Activated T-helper 1 cell treated with anti-CD3 and anti-CD28 coated beads, Interleukin-12 subunit alpha, Interleukin-12 subunit beta, Interleukin-2, Interleukin-4 antibody, amounts not matched to agents 30 ng/mL and 10 ng/mL and 1 ng/mL, durations not matched to agents 14 hours and 24 hours and 36 hours (primary cell): ENCODE measurements around the gene ZC3H8. TPM values are rescaled to one million over a fixed set of nuclear protein-coding genes. Genes with fewer than 3 reads are reported as not detected.
A peak's percentile ranks its signal among the peaks of the same experiment; 100 is the strongest.

ENCODE experiments used
- DNase-seq: peaks from one replicate; pipeline ENCODE4 v3.0.0; 2021; ENCODE audit warnings: low spot score
- H3K27ac Mint-ChIP-seq: one replicate; pipeline ENCODE4 v1.8.0; 2021; ENCODE audit warnings: mild to moderate bottlenecking, mixed read lengths
- H3K27me3 Mint-ChIP-seq: one replicate; pipeline ENCODE4 v1.8.0; 2022; ENCODE audit warnings: mild to moderate bottlenecking, moderate library complexity, mixed read lengths; ENCODE audit not compliant: insufficient read depth
- H3K36me3 Mint-ChIP-seq: one replicate; pipeline ENCODE4 v1.8.0; 2021; ENCODE audit warnings: low read depth, mixed read lengths
- H3K4me1 Mint-ChIP-seq: one replicate; pipeline ENCODE4 v1.8.0; 2021; ENCODE audit warnings: low read depth, mixed read lengths
- H3K4me3 Mint-ChIP-seq: one replicate; pipeline ENCODE4 v1.8.0; 2021; ENCODE audit warnings: mild to moderate bottlenecking, moderate library complexity, mixed read lengths
- H3K9me3 Mint-ChIP-seq: one replicate; pipeline ENCODE4 v1.8.0; 2021; ENCODE audit warnings: mixed read lengths
- intact Hi-C: fragments of 100-400 bp; cut with micrococcal nuclease; formaldehyde crosslinking; loops from one replicate; pipeline ENCODE4 v1.15.1; 2024
- total RNA-seq: library from RNA; stranded (reverse); gene quantifications from 2 replicates; pipeline ENCODE4 v1.2.3, GENCODE V29; 2022

Gene ZC3H8
- total RNA-seq, 1 donor from 2014 or later: 37.4 TPM

- Mint-ChIP-seq H3K27ac (no peak overlapping the region), H3K27me3 (no peaks in the 10 kb centered on the region), H3K4me1 (peaks cover 17% of the 10 kb centered on the region), H3K36me3 (peaks cover 33% of the 10 kb centered on the region), H3K9me3 (peaks cover 38% of the 10 kb centered on the region), H3K4me3 (no peak overlapping the region)
- no peak for DNase-seq
- intact Hi-C loops: no loop called here
Measured at GRCh38 chr2:112201696-112202430, 53.0 kb downstream of the ZC3H8 start.

DNA sequence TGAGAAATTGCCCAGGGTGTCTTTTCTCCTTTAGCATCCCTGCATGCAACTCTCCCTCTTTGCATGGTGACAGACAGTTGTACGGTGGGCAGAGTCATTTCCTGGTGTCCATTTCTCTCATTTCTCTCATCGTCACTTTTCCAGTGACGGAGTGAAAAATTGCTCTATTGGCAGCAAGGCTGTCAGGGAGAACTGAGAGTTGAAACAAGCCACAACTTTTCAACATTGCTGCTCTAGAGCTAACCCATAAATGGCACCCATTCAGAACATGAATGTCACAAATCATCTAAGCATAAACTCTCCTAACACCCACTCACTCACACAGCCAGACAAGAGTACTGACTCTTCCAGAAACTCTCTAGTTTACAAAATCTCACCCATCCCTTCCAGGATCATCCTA, 55.7 kb downstream of the ZC3H8 start:
- H3K4me1 Mint-ChIP-seq: peaks cover 38% of the 10 kb centered on the region
- no peak overlapping the region for H3K27ac Mint-ChIP-seq
- DNase-seq: no peak
- H3K9me3 Mint-ChIP-seq: peaks cover 22% of the 10 kb centered on the region
- no peaks in the 10 kb centered on the region for H3K27me3 Mint-ChIP-seq
- H3K4me3 Mint-ChIP-seq: no peak overlapping the region
- intact Hi-C loops: no loop called here
- H3K36me3 Mint-ChIP-seq: peaks cover 35% of the 10 kb centered on the region

DNA sequence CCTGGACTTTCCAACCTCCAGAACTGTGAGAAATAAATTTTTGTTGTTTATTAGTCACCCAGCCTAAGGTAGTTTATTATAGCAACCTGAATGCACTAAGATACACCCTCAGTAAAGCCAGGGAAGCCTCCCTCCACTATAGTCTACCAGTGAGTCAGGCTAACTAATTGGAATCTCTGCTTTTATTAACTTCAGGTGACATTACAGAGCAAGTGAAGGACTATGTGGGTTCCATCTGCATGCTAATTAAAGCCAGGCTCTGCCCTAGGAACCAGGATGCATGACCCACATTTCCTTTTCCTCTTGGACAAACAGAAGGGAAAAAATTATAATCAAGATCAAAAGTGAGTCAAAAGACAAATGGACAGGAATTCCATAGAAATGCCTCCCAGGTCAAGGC, 56.1 kb downstream of the ZC3H8 start:
- Mint-ChIP-seq H3K36me3 (peaks cover 34% of the 10 kb centered on the region), H3K9me3 (peaks cover 18% of the 10 kb centered on the region), H3K27ac (no peak overlapping the region), H3K4me1 (peaks cover 42% of the 10 kb centered on the region), H3K27me3 (no peaks in the 10 kb centered on the region), H3K4me3 (no peak overlapping the region)
- no peak for DNase-seq
- intact Hi-C loops: no loop called here

DNA sequence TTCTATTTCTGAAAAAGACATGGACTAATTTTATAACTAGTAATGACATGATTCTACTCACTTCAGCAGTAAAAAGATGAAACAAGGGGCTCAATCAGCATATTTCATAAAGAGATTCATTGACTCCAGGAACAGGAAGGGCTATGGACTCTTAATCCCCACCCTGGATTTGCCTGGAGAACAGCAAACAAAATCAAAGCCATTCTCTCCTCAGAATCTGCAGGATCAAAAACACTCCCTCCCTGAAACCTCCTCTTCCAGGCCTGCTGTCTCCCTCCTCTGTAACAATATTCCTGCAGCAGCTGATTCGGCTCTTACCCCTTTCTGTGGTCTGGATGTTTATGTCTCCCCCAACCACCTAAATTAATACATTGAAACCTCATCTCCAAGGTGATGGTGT, 57.0 kb downstream of the ZC3H8 start:
- H3K27ac Mint-ChIP-seq: no peak overlapping the region
- intact Hi-C loops: no loop called here

DNA sequence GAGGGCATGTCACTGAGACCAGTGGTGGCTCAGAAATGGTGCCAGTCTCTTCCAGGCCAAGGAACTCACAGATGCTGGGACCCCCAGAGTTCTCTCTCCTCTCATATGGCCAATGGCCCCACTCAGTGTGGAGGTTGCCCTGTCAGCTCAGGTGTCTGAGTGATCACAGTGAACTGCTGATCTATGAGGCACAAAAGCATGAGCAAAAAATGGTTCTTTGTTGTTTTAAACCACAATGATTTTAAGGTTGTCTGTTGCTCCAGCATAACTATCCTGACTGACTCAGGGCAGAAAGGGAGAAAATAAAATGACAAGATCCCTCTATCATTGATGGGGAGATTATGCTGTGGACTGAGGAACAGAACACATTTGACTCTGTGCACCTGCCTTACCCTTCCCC, 58.9 kb downstream of the ZC3H8 start:
- peaks cover 4% of the 10 kb centered on the region for H3K9me3 Mint-ChIP-seq
- no peak for DNase-seq
- no peak overlapping the region for H3K27ac Mint-ChIP-seq
- H3K4me3 Mint-ChIP-seq: no peak overlapping the region
- intact Hi-C loops: no loop called here
- H3K4me1 Mint-ChIP-seq: peaks cover 62% of the 10 kb centered on the region
- H3K27me3 Mint-ChIP-seq: no peaks in the 10 kb centered on the region
- peaks cover 34% of the 10 kb centered on the region for H3K36me3 Mint-ChIP-seq

More for the DNA sequence above, 57.0 kb downstream of the ZC3H8 start:
- DNase-seq: no peak
- H3K27me3 Mint-ChIP-seq: no peaks in the 10 kb centered on the region
- H3K36me3 Mint-ChIP-seq: peaks cover 31% of the 10 kb centered on the region
- peaks cover 10% of the 10 kb centered on the region for H3K9me3 Mint-ChIP-seq
- peaks cover 47% of the 10 kb centered on the region for H3K4me1 Mint-ChIP-seq
- no peak overlapping the region for H3K4me3 Mint-ChIP-seq

DNA sequence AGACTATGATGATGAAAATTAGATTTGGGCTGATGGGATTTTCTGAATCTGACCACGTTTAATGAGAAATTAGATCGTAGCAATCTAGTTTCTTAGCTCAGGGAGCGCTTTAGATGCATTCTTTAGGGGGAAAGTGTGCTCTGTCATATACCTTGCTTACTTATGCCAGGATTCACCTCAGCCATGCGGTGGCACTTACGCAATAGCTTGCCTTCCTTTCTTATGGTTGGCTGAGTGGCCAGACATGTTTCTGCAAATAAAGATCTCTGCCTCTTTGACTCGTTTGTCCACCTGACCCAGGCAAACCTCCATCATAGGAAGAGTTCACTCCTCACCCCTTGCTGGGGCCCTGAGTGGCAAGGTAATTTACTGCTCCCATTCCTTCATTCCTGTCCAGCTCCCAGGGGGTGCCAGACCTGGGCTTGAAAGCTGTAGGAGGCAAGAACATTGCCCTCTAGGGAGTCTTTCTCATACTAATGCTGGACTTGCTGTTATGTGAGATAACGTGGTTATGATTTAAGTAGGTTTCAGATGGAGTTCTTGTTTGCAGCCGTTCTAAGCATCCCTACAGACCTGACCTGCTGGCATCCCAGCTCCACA, 59.6 kb downstream of the ZC3H8 start:
- no peak overlapping the region for H3K27ac Mint-ChIP-seq
- intact Hi-C loops: no loop called here
- H3K36me3 Mint-ChIP-seq: peaks cover 35% of the 10 kb centered on the region
- H3K4me3 Mint-ChIP-seq: no peak overlapping the region
- no peak for DNase-seq
- H3K27me3 Mint-ChIP-seq: no peaks in the 10 kb centered on the region
- H3K4me1 Mint-ChIP-seq: peaks cover 58% of the 10 kb centered on the region
- peaks cover 4% of the 10 kb centered on the region for H3K9me3 Mint-ChIP-seq

DNA sequence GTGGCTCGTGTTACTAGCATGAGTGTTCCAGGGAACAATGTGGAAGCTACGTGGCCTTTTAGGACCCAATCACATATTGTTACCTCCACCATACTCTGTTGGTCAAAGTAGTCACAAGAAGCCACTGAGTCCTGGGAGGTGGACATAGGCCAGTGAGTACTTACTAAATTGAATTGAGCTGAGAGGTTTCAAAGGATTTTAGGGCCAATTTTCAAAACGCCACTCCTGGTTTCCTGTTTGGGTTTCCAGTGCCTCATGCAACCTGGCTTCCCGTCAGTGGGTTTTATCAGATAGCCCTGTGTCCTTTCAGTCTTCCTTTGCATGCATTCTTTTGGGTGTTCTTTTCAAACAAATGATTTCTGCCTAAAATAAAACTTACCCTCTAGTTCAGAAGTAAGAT, 60.4 kb downstream of the ZC3H8 start:
- intact Hi-C loops: no loop called here
- peak overlapping the region; percentile 68 for H3K27ac Mint-ChIP-seq
- peak overlapping the region; percentile 35 for H3K4me3 Mint-ChIP-seq

DNA sequence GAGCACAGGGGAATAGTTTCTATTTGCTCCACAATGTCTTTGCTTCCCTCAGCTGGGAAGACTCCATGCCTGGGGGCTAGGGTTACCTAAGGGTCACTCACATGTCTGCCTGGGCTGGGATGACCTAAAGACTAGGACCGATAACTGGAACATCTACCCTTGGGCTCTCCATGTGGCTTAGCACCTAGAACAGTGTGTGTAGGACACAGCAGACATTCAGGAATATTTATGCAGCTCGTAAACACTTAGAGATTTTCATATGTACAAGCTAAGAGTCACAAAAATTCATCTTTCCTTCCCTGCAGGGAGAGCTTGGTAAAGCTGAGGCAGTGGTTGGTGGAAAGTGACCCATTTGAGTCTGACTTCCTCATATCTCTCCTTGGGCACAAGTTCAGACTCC, 60.8 kb downstream of the ZC3H8 start:
- no peak for DNase-seq
- H3K4me1 Mint-ChIP-seq: peaks cover 57% of the 10 kb centered on the region
- H3K27me3 Mint-ChIP-seq: no peaks in the 10 kb centered on the region
- H3K9me3 Mint-ChIP-seq: no peaks in the 10 kb centered on the region
- intact Hi-C loops: no loop called here
- no peak overlapping the region for H3K4me3 Mint-ChIP-seq
- peak overlapping the region; percentile 68 for H3K27ac Mint-ChIP-seq
- H3K36me3 Mint-ChIP-seq: peaks cover 40% of the 10 kb centered on the region

More for the DNA sequence above, 60.4 kb downstream of the ZC3H8 start:
- Mint-ChIP-seq H3K9me3 (peaks cover 2% of the 10 kb centered on the region), H3K27me3 (no peaks in the 10 kb centered on the region), H3K4me1 (peaks cover 57% of the 10 kb centered on the region), H3K36me3 (peaks cover 38% of the 10 kb centered on the region)
- DNase-seq: no peak

DNA sequence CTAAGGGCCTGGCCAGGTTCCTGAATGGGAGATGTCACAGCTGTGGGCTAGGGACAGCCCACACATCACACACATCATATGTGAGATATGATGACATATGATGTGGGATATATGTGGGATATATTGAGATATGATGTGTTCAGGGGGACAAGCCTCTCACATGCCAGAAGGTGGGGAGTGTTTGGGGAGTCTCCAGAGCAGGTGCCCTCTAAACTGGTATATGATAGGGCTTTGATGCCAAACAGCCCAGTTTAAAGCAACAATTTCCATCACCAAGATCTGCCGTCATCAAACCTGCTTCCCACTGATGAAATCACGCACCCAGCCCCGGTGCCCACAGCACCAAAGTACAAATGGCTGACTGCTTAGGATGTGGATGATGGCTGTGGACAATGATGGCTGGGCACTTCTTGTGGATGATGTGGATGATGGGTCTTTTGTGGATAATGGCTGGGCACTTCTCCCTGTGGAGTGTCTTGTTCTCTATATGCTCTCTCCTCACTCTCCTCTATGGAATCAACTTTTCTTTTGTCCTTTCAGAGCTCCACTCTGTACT, 65.8 kb downstream of the ZC3H8 start:
- intact Hi-C loops: loop anchor here (2.0 to 10.0 kb wide), 8 partner anchors 16 to 393 kb away; partner anchors contain the start of genes ANAPC1, CHCHD5, POLR1B and TTL

DNA sequence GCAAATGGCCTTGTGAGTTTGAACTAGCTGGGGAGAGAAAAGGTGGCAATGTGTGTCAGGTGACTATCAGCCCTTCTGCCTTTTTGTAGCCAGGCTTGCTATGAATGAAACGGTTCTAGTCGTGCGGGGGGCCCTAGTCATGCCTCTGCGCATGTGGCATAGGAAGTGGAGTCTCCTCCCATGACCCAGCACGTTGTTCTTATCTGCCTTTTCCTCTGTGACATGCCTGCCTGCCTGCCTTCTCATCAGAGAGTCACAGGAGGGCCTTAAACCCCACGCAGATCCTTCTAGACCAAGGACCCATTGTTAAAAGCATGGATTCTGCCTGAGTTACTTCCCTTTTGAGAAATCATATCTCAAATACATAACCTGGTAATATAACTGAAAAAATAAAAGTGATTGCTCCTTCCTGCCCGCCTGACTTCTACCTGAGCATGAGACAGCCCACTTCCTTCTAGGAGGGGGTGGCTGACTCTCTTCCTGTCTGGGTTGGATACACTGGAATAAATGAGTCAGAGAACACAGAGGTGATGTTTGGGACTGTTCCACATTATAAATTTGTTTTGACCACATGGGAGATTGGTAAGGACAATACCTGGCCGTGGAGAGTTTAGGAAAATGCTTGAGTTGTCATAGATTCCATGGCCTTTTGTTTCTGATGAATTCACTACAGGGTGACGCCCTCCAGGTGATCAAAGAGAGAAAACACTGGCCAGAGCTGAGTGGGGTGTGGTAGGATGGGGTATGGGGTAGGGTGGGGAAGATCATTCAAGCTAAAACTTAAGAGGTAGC, 66.8 kb downstream of the ZC3H8 start:
- H3K4me3 Mint-ChIP-seq: peak overlapping the region; percentile 45
- intact Hi-C loops: loop anchor here (1.0 to 10.0 kb wide), 10 partner anchors 17 to 394 kb away; partner anchors contain the start of genes ANAPC1, CHCHD5, POLR1B and TTL
- H3K36me3 Mint-ChIP-seq: peaks cover 56% of the 10 kb centered on the region
- no peaks in the 10 kb centered on the region for H3K9me3 Mint-ChIP-seq
- H3K27ac Mint-ChIP-seq: peak overlapping the region; percentile 94
- H3K4me1 Mint-ChIP-seq: peaks cover 71% of the 10 kb centered on the region
- no peaks in the 10 kb centered on the region for H3K27me3 Mint-ChIP-seq
- peak; percentile 69 for DNase-seq

More for the DNA sequence above, 65.8 kb downstream of the ZC3H8 start:
- H3K27me3 Mint-ChIP-seq: no peaks in the 10 kb centered on the region
- DNase-seq: no peak
- H3K9me3 Mint-ChIP-seq: no peaks in the 10 kb centered on the region
- peaks cover 52% of the 10 kb centered on the region for H3K36me3 Mint-ChIP-seq
- peak overlapping the region; percentile 94 for H3K27ac Mint-ChIP-seq
- H3K4me3 Mint-ChIP-seq: peak overlapping the region; percentile 31
- H3K4me1 Mint-ChIP-seq: peaks cover 67% of the 10 kb centered on the region

DNA sequence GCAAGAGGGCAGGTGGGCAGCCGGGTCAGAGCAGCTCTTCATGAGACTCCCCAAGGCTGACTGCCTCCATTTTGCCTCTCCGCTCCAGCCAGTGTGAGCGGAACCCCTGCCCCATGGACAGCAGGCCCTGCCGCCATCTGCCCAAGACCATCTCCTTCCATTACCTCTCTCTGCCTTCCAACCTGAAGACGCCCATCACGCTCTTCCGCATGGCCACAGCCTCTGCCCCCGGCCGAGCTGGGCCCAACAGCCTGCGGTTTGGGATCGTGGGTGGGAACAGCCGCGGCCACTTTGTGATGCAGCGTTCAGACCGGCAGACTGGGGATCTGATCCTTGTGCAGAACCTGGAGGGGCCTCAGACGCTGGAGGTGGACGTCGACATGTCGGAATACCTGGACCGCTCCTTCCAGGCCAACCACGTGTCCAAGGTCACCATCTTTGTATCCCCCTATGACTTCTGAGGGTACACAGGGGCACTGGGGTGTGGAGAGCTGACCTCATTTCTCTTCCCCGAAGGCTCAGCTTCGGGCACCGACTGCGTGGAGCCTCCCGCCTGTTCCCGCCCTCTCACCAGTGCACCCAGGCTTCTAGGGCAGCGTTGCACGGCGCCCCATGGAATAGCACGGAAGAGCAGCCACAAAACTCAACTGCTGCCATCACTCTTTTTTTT, 67.7 kb downstream of the ZC3H8 start:
- Mint-ChIP-seq H3K4me1 (peaks cover 72% of the 10 kb centered on the region), H3K36me3 (peaks cover 50% of the 10 kb centered on the region), H3K4me3 (peak overlapping the region; percentile 45)

DNA sequence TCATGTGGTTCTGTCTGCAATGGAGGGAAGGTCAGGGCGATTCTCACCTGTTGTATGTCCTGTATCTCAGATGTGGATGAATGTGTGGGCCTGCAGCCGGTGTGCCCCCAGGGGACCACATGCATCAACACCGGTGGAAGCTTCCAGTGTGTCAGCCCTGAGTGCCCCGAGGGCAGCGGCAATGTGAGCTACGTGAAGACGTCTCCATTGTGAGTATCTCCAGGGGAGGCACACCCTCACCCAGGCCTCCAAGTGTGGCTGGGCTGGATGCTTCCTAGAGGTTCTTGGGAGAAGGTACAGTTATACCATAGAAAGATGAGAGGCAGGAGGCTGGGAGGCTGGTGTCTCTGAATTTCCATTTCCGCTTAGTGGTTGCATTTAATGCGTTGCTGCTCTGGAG, 69.7 kb downstream of the ZC3H8 start:
- Mint-ChIP-seq H3K27me3 (no peaks in the 10 kb centered on the region), H3K9me3 (no peaks in the 10 kb centered on the region), H3K4me3 (no peak overlapping the region), H3K4me1 (peaks cover 64% of the 10 kb centered on the region), H3K36me3 (peaks cover 42% of the 10 kb centered on the region), H3K27ac (no peak overlapping the region)
- intact Hi-C loops: loop anchor here (5.0 to 10.0 kb wide), 4 partner anchors 297 to 397 kb away; partner anchors contain the start of genes ANAPC1, CHCHD5, POLR1B and TTL
- no peak for DNase-seq

More for the DNA sequence above, 67.7 kb downstream of the ZC3H8 start:
- DNase-seq: no peak
- Mint-ChIP-seq H3K9me3 (no peaks in the 10 kb centered on the region), H3K27me3 (no peaks in the 10 kb centered on the region), H3K27ac (peak overlapping the region; percentile 94)
- intact Hi-C loops: loop anchor here (5.0 to 10.0 kb wide), 4 partner anchors 295 to 395 kb away; partner anchors contain the start of genes ANAPC1, CHCHD5, POLR1B and TTL
